SK-N-SH (cell line): Measurements from ENCODE around the gene SLC24A3. TPM values are rescaled to one million over a fixed set of nuclear protein-coding genes. Genes with fewer than 3 reads are reported as not detected.

Experiments used
- CTCF ChIA-PET: fragments of 300-600, 350-600 bp; formaldehyde crosslinking; extraction: SDS; loops from one replicate; lab custom pipeline; 2021; lab: Yijun Ruan, JAX
- POLR2A ChIA-PET: fragments of 350-600 bp; sonication (Branson Sonifier 250); formaldehyde crosslinking; extraction: SDS; loops from one replicate; lab custom pipeline; 2020; ENCODE audit warnings: antibody characterized with exemption, inconsistent platforms; lab: Yijun Ruan, JAX
- DNase-seq: peaks from one replicate; pipeline ENCODE4 v3.0.0; 2012
- H2AFZ ChIP-seq: fragments of 200-600 bp; sonication (generic); 2 replicates; pipeline ENCODE4 v1.8.1; 2016; ENCODE audit warnings: antibody characterized with exemption, mild to moderate bottlenecking, low read depth
- H3F3A ChIP-seq: fragments of 200-600 bp; sonication (generic); replicated peaks from 2 replicates; pipeline ENCODE3; 2016; ENCODE audit warnings: antibody characterized with exemption, mild to moderate bottlenecking; ENCODE audit not compliant: insufficient read depth
- H3K27ac ChIP-seq, 2 experiments: fragments of 200-500 bp in 1 of 2; fragments of 200-600 bp in 1 of 2; sonication (Bioruptor generic) in 1 of 2; sonication (generic), shearing (Covaris generic) in 1 of 2; 2 replicates each; pipeline versions ENCODE4 v1.5.1 to v1.6.1; 2014 to 2016; ENCODE audit warnings: low read depth in 2 of 2, inconsistent platforms in 1 of 2, low read length in 1 of 2, mild to moderate bottlenecking in 1 of 2, mixed read lengths in 1 of 2
- H3K27me3 ChIP-seq: fragments of 200-600 bp; sonication (generic), shearing (Covaris generic); 2 replicates; pipeline ENCODE4 v1.6.1; 2016; ENCODE audit warnings: mixed run types; ENCODE audit not compliant: insufficient read depth
- H3K36me3 ChIP-seq, 2 experiments: fragments of 200-500 bp in 1 of 2; fragments of 200-600 bp in 1 of 2; sonication (Bioruptor generic) in 1 of 2; sonication (generic) in 1 of 2; replicated peaks in 1 of 2; 2 replicates each; pipeline versions ENCODE3 to v1.5.1; 2014 to 2016; ENCODE audit warnings: low read length in 1 of 2, mild to moderate bottlenecking in 1 of 2; ENCODE audit not compliant: insufficient read depth in 2 of 2, control insufficient read depth in 1 of 2
- H3K4me1 ChIP-seq, 2 experiments: fragments of 200-500 bp in 1 of 2; fragments of 200-600 bp in 1 of 2; sonication (Bioruptor generic) in 1 of 2; sonication (generic), shearing (Covaris generic) in 1 of 2; 2 replicates each; pipeline versions ENCODE4 v1.5.1 to v1.6.1; 2014 to 2016; ENCODE audit warnings: low read depth in 1 of 2, low read length in 1 of 2, mixed run types in 1 of 2; ENCODE audit not compliant: insufficient read depth in 2 of 2, control insufficient read depth in 1 of 2
- H3K4me2 ChIP-seq: fragments of 200-600 bp; sonication (generic), shearing (Covaris generic); 2 replicates; pipeline ENCODE4 v1.6.1; 2017; ENCODE audit warnings: mixed run types
- H3K4me3 ChIP-seq, 2 experiments: fragments of 200-500 bp in 1 of 2; fragments of 200-600 bp in 1 of 2; sonication (Bioruptor generic) in 1 of 2; sonication (generic), shearing (Covaris generic) in 1 of 2; 2 replicates each; pipeline versions ENCODE4 v1.5.1 to v1.8.1; 2014 to 2016; ENCODE audit warnings: low read depth in 2 of 2, inconsistent platforms in 1 of 2, low read length in 1 of 2, mild to moderate bottlenecking in 1 of 2, mixed read lengths in 1 of 2, moderate library complexity in 1 of 2
- H3K79me2 ChIP-seq: fragments of 200-600 bp; sonication (generic); 2 replicates; pipeline ENCODE4 v1.8.1; 2017; ENCODE audit warnings: mild to moderate bottlenecking; ENCODE audit not compliant: insufficient read depth
- H3K9ac ChIP-seq: fragments of 200-600 bp; sonication (generic); 2 replicates; pipeline ENCODE4 v1.6.1; 2017; ENCODE audit warnings: mixed run types
- H3K9me2 ChIP-seq: fragments of 200-600 bp; sonication (generic); 2 replicates; pipeline ENCODE4 v1.6.1; 2017; ENCODE audit warnings: mixed run types
- H3K9me3 ChIP-seq: fragments of 200-600 bp; sonication (generic); 2 replicates; pipeline ENCODE4 v1.6.1; 2017; ENCODE audit warnings: mixed run types, mild to moderate bottlenecking, moderate library complexity
- H4K20me1 ChIP-seq: fragments of 200-600 bp; sonication (generic); 2 replicates; pipeline ENCODE4 v1.6.1; 2017; ENCODE audit warnings: mild to moderate bottlenecking, mixed run types; ENCODE audit not compliant: insufficient read depth
- CHD2 ChIP-seq: fragments of 150-350 bp; IDR thresholded peaks from 2 replicates; pipeline ENCODE4 v1.6.1; 2018; ENCODE audit warnings: low read length; ENCODE audit not compliant: partially characterized antibody
- EZH2phosphoT487 ChIP-seq: fragments of 200-600 bp; sonication (generic); IDR thresholded peaks from 2 replicates; pipeline ENCODE4 v1.6.1; 2017; ENCODE audit warnings: low read depth, mixed run types, mild to moderate bottlenecking, antibody characterized with exemption, moderate library complexity, borderline replicate concordance
- FOXM1 ChIP-seq: IDR thresholded peaks from 2 replicates; pipeline ENCODE4 v1.4.0; 2012; ENCODE audit warnings: low read depth, mild to moderate bottlenecking
- GATA2 ChIP-seq: sonication (generic); formaldehyde crosslinking; IDR thresholded peaks from 2 replicates; pipeline ENCODE4 v1.5.0; 2020; ENCODE audit warnings: mild to moderate bottlenecking, missing genetic modification reagents
- JUND ChIP-seq: IDR thresholded peaks from 2 replicates; pipeline ENCODE4 v1.4.0; 2012
- MEF2A ChIP-seq: IDR thresholded peaks from 2 replicates; pipeline ENCODE4 v1.4.0; 2012; ENCODE audit warnings: low read depth, borderline replicate concordance
- NFIC ChIP-seq: IDR thresholded peaks from 2 replicates; pipeline ENCODE4 v1.4.0; 2012; ENCODE audit warnings: borderline replicate concordance
- NRF1 ChIP-seq: IDR thresholded peaks from 2 replicates; pipeline ENCODE4 v1.6.1; 2012; ENCODE audit warnings: low read depth, mild to moderate bottlenecking, low read length
- PBX3 ChIP-seq: IDR thresholded peaks from 2 replicates; pipeline ENCODE4; 2012
- RAD21 ChIP-seq: IDR thresholded peaks from 2 replicates; pipeline ENCODE4 v1.6.1; 2012; ENCODE audit warnings: mild to moderate bottlenecking, low read length
- RFX5 ChIP-seq: IDR thresholded peaks from 2 replicates; pipeline ENCODE4 v1.6.1; 2012; ENCODE audit warnings: mild to moderate bottlenecking, improper control_type of control experiment, low read length
- TCF12 ChIP-seq: IDR thresholded peaks from 2 replicates; pipeline ENCODE4 v1.4.0; 2012
- WGBS: methylation state at CpG from one replicate; pipeline ENCODE4 v1.1.6; 2017; ENCODE audit warnings: low lambda C conversion rate; 5-methylcytosine and 5-hydroxymethylcytosine counted together
- polyA plus RNA-seq, 3 experiments: library from polyadenylated mRNA; depleted of rRNA; stranded (reverse); fragments of >200 nt; gene quantifications; 2 replicates each; pipeline ENCODE4 v1.2.3, GENCODE V29; 2012
- TF ChIP-seq, protein P1 (sequence below): IDR thresholded peaks from 2 replicates; pipeline ENCODE4 v1.4.0; 2012; ENCODE audit warnings: low read depth
- TF ChIP-seq, protein P2 (sequence below): fragments of 150-350 bp; IDR thresholded peaks from 2 replicates; pipeline ENCODE4 v1.6.1; 2016; ENCODE audit warnings: mild to moderate bottlenecking, low read depth, low read length
- TF ChIP-seq, protein P3 (sequence below): fragments of 200-600 bp; sonication (generic); IDR thresholded peaks from 2 replicates; pipeline ENCODE4 v1.6.1; 2017; ENCODE audit warnings: antibody characterized with exemption, mild to moderate bottlenecking, moderate library complexity
- TF ChIP-seq, protein P4 (sequence below): IDR thresholded peaks from 2 replicates; pipeline ENCODE4 v1.4.0; 2012; ENCODE audit warnings: low read depth, borderline replicate concordance

Gene SLC24A3
- polyA plus RNA-seq, 1 of the 3 experiments (the other 2 are of a cell fraction), result not detected

GRCh38 chr20:19562426-19562825, 350.0 kb downstream of the SLC24A3 start:
- ChIA-PET POLR2A (no interaction called here), CTCF (no interaction called here)
- no peaks in the 10 kb centered on the region for H3K9me3 ChIP-seq
- no peak overlapping the region for H3K9ac ChIP-seq
- no peak overlapping the region for H3K4me2 ChIP-seq
- H2AFZ ChIP-seq, result no peak overlapping the region
- H3K27ac ChIP-seq, result no peak overlapping the region
- no peak overlapping the region for H3K4me3 ChIP-seq
- no peaks in the 10 kb centered on the region for H3K79me2 ChIP-seq
- H4K20me1 ChIP-seq, result no peaks in the 10 kb centered on the region
- DNase-seq, result no peak
- 4% methylated on average over 4 of the region's 4 CpGs for WGBS
- no peaks in the 10 kb centered on the region for H3K36me3 ChIP-seq
- 0 out of 2 replicates have a peak, but pooled peaks cover 5% of the 10 kb centered on the region for H3K27me3 ChIP-seq
- H3K4me1 ChIP-seq, result no peaks in the 10 kb centered on the region
- H3F3A ChIP-seq, result no peaks in the 10 kb centered on the region
- no peaks in the 10 kb centered on the region; the same call in 1 of the 2 replicates for H3K9me2 ChIP-seq
- TF ChIP-seq PBX3 (no peak), GATA2 (no peak), NRF1 (no peak), RFX5 (no peak), MEF2A (no peak), FOXM1 (no peak), CHD2 (no peak), NFIC (no peak), TCF12 (no peak), JUND (no peak), EZH2phosphoT487 (no peak), RAD21 (no peak)
- TF ChIP-seq, protein P1, sequence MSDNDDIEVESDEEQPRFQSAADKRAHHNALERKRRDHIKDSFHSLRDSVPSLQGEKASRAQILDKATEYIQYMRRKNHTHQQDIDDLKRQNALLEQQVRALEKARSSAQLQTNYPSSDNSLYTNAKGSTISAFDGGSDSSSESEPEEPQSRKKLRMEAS, result no peak
- TF ChIP-seq, protein P2, sequence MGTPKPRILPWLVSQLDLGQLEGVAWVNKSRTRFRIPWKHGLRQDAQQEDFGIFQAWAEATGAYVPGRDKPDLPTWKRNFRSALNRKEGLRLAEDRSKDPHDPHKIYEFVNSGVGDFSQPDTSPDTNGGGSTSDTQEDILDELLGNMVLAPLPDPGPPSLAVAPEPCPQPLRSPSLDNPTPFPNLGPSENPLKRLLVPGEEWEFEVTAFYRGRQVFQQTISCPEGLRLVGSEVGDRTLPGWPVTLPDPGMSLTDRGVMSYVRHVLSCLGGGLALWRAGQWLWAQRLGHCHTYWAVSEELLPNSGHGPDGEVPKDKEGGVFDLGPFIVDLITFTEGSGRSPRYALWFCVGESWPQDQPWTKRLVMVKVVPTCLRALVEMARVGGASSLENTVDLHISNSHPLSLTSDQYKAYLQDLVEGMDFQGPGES, result no peak
- TF ChIP-seq, protein P3, sequence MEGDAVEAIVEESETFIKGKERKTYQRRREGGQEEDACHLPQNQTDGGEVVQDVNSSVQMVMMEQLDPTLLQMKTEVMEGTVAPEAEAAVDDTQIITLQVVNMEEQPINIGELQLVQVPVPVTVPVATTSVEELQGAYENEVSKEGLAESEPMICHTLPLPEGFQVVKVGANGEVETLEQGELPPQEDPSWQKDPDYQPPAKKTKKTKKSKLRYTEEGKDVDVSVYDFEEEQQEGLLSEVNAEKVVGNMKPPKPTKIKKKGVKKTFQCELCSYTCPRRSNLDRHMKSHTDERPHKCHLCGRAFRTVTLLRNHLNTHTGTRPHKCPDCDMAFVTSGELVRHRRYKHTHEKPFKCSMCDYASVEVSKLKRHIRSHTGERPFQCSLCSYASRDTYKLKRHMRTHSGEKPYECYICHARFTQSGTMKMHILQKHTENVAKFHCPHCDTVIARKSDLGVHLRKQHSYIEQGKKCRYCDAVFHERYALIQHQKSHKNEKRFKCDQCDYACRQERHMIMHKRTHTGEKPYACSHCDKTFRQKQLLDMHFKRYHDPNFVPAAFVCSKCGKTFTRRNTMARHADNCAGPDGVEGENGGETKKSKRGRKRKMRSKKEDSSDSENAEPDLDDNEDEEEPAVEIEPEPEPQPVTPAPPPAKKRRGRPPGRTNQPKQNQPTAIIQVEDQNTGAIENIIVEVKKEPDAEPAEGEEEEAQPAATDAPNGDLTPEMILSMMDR, result no peak
- TF ChIP-seq, protein P4, sequence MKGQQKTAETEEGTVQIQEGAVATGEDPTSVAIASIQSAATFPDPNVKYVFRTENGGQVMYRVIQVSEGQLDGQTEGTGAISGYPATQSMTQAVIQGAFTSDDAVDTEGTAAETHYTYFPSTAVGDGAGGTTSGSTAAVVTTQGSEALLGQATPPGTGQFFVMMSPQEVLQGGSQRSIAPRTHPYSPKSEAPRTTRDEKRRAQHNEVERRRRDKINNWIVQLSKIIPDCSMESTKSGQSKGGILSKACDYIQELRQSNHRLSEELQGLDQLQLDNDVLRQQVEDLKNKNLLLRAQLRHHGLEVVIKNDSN, result no peak
